ENCODE data around the gene ALPG. TPM values are rescaled to one million over a fixed set of nuclear protein-coding genes. Genes with fewer than 3 reads are reported as not detected.

Gene ALPG
- total RNA-seq, 4 donors from 2014 or later: not detected

DNA sequence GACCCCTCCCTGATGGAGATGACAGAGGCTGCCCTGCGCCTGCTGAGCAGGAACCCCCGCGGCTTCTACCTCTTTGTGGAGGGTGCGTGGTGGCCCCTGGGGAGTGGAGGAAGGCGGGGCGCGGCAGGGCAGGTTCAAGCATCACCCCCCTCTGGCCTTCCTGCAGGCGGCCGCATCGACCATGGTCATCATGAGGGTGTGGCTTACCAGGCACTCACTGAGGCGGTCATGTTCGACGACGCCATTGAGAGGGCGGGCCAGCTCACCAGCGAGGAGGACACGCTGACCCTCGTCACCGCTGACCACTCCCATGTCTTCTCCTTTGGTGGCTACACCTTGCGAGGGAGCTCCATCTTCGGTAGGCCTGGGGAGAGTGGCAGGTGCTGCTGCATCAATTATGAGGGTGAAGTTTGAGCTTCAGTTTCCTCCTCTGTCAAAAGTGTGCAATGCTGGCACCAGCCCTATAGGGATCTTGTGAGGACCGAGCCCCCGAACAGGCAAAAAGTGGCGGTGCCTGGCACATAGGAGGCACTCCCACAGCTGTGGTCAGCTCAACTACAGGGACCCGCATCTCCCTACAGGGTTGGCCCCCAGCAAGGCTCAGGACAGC, 51.5 kb downstream of the ALPG start:
- no peak overlapping the region for H3K27ac ChIP-seq
- no peaks in the 10 kb centered on the region for H3K9me3 ChIP-seq
- TF ChIP-seq EP300 (IDR thresholded peaks at IDR 0.05) (no peak), POLR2A (IDR thresholded peaks at IDR 0.05) (no peak)
- TF ChIP-seq, protein P1, sequence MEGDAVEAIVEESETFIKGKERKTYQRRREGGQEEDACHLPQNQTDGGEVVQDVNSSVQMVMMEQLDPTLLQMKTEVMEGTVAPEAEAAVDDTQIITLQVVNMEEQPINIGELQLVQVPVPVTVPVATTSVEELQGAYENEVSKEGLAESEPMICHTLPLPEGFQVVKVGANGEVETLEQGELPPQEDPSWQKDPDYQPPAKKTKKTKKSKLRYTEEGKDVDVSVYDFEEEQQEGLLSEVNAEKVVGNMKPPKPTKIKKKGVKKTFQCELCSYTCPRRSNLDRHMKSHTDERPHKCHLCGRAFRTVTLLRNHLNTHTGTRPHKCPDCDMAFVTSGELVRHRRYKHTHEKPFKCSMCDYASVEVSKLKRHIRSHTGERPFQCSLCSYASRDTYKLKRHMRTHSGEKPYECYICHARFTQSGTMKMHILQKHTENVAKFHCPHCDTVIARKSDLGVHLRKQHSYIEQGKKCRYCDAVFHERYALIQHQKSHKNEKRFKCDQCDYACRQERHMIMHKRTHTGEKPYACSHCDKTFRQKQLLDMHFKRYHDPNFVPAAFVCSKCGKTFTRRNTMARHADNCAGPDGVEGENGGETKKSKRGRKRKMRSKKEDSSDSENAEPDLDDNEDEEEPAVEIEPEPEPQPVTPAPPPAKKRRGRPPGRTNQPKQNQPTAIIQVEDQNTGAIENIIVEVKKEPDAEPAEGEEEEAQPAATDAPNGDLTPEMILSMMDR (IDR thresholded peaks at IDR 0.05): no peak
- WGBS, 2 donors: 88% methylated on average over 15 to 22 of the region's 25 CpGs
- DNase-seq (ENCODE audit: low spot score in 2 of 2): no peak
- no peaks in the 10 kb centered on the region for H3K36me3 ChIP-seq
- H3K4me1 ChIP-seq: no peaks in the 10 kb centered on the region
- H3K4me3 ChIP-seq: no peak overlapping the region
- H3K27me3 ChIP-seq: peaks cover 0 to 3% of the 10 kb centered on the region in 2 donors

DNA sequence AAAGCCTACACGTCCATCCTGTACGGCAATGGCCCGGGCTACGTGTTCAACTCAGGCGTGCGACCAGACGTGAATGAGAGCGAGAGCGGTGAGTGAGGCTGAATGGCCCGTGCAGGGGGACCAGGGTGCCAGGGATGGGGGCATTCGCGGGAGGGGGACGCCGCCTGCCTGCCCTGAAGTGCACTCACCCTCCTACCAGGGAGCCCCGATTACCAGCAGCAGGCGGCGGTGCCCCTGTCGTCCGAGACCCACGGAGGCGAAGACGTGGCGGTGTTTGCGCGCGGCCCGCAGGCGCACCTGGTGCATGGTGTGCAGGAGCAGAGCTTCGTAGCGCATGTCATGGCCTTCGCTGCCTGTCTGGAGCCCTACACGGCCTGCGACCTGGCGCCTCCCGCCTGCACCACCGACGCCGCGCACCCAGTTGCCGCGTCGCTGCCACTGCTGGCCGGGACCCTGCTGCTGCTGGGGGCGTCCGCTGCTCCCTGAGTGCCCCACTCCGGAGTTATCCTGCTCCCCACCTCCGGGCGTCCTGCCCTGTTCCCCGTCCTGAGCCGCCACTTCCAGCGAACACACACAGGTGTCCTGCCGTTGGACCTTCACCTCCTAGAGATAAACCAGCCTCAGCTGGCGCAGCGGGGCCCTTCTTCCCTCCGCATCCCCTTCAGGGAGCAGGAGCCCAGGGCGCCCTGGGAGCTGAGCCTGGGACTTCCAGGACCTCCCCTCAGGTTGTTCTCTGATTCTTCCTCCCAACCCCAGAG, 52.2 kb downstream of the ALPG start:
- H3K27ac ChIP-seq: no peak overlapping the region
- H3K9me3 ChIP-seq: no peaks in the 10 kb centered on the region
- no peaks in the 10 kb centered on the region for H3K4me1 ChIP-seq
- H3K36me3 ChIP-seq: no peaks in the 10 kb centered on the region
- TF ChIP-seq, protein P1 (IDR thresholded peaks at IDR 0.05): no peak
- TF ChIP-seq POLR2A (IDR thresholded peaks at IDR 0.05) (no peak), EP300 (IDR thresholded peaks at IDR 0.05) (no peak)
- 62 to 74% methylated on average over 48 to 55 of the region's 56 CpGs for WGBS, 2 donors
- DNase-seq (ENCODE audit: low spot score in 2 of 2): no peak
- peaks cover 0 to 3% of the 10 kb centered on the region in 2 donors for H3K27me3 ChIP-seq
- H3K4me3 ChIP-seq: no peak overlapping the region

DNA sequence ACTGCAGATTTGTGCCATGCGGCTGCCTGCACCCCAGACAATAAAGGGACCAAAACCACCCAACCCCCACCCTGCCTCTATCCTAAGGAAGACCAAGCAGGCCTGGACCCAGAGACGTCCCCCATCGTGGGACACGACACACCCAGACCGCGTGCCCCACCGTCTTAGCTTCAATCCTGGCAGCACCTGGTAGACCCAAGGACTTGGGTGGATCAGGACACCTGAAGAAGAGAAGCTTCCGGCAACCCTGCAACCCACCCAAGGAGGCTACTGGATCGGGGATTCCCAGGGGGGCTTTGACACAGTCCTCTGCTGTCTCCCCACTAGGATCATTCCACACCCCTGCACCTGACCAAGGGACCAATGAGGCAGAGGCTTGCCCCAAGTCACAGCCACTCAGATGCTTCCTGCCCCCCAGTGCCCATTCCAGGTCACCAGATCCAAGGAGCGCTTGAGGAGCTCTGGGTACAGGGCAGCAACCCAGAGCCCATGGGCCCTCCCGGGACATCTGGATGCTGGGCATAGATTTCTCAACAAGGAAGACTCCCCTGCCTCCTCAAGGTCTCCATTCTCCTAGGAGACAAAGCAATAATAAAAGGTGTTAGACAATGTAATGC, 52.9 kb downstream of the ALPG start:
- H3K36me3 ChIP-seq: no peaks in the 10 kb centered on the region
- no peak for DNase-seq (ENCODE audit: low spot score in 2 of 2)
- TF ChIP-seq POLR2A (IDR thresholded peaks at IDR 0.05) (no peak), EP300 (IDR thresholded peaks at IDR 0.05) (no peak)
- TF ChIP-seq, protein P1 (IDR thresholded peaks at IDR 0.05): no peak

DNA sequence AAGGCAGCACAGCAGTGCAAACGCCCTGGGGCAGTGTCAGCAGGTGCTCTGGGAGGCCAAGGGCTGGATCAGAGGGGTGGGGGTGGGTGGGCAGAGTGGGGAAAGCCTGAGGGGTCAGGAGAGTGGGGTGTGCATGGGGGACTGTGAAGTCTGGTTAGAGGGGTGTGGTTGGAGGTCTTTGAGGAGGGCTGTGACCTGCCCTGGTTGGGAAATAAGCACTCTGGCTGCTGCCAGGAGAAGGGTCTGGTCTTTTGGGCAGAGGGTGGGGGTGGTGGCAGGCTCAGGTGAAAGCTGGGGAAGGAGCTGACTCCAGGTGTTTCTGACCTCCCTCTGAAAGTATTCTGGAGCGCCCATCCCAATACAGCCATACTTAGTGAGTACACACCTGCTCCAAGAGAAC, 53.5 kb downstream of the ALPG start:
- no peak for TF ChIP-seq POLR2A (IDR thresholded peaks at IDR 0.05)
- no peak for TF ChIP-seq EP300 (IDR thresholded peaks at IDR 0.05)
- TF ChIP-seq, protein P1 (IDR thresholded peaks at IDR 0.05): no peak
- no peaks in the 10 kb centered on the region for H3K36me3 ChIP-seq
- WGBS, 2 donors: 76 to 79% methylated on average over 2 of the region's 2 CpGs
- H3K4me1 ChIP-seq: no peaks in the 10 kb centered on the region
- peaks cover 0 to 3% of the 10 kb centered on the region in 2 donors for H3K27me3 ChIP-seq
- H3K27ac ChIP-seq: no peak overlapping the region
- no peaks in the 10 kb centered on the region for H3K9me3 ChIP-seq
- H3K4me3 ChIP-seq: no peak overlapping the region
- no peak for DNase-seq (ENCODE audit: low spot score in 2 of 2)

More for the DNA sequence above, 52.9 kb downstream of the ALPG start:
- H3K9me3 ChIP-seq: no peaks in the 10 kb centered on the region
- H3K4me3 ChIP-seq: no peak overlapping the region
- no peaks in the 10 kb centered on the region for H3K4me1 ChIP-seq
- H3K27ac ChIP-seq: no peak overlapping the region
- peaks cover 0 to 3% of the 10 kb centered on the region in 2 donors for H3K27me3 ChIP-seq
- WGBS, 2 donors: 84 to 86% methylated on average over 11 of the region's 11 CpGs

Small RNA genes within 50 kb of the gene (small RNA-seq; reads per million reads assigned to genes)
- not detected for gene AC068134.4

Other genes starting within 250 kb of the ALPG start
- not detected for gene ALPP, start 28.1 kb upstream of the ALPG start, total RNA-seq
- gene ALPI, start 49.3 kb downstream of the ALPG start, total RNA-seq: not detected
- 1 to 10 TPM in 3 of 4 donors, not detected in 1; 1.0 to 7.3 (median 1.8) TPM for gene ECEL1, start 81.0 kb downstream of the ALPG start, total RNA-seq
- gene PRSS56, start 113.5 kb downstream of the ALPG start, total RNA-seq: not detected
- not detected for gene CHRND, start 119.3 kb downstream of the ALPG start, total RNA-seq
- gene CHRNG, start 132.8 kb downstream of the ALPG start, total RNA-seq: not detected
- gene TIGD1, start 143.7 kb downstream of the ALPG start, total RNA-seq: 1 to 10 TPM; 2.4 to 5.3 (median 4.2) TPM
- gene EIF4E2, start 143.8 kb downstream of the ALPG start, total RNA-seq: 10 to 100 TPM; 23.8 to 38.5 (median 27.8) TPM
- gene EFHD1, start 226.8 kb downstream of the ALPG start, total RNA-seq: 10 to 100 TPM; 29.1 to 48.7 (median 42.6) TPM